CD4-positive, alpha-beta T cell treated with Interferon gamma for 1 hour (primary cell): ENCODE measurements around the gene SDHAF1.
A peak's percentile ranks its signal among the peaks of the same experiment; 100 is the strongest.
"Not testable (repeated sequence)": the region's sequence is repeated elsewhere in the genome, so short reads cannot be mapped to it uniquely, and the experiment has no call there.

Experiments
- DNase-seq: peaks from one replicate; pipeline ENCODE4 v3.0.0-alpha.2; 2020

The SDHAF1 gene

DNA sequence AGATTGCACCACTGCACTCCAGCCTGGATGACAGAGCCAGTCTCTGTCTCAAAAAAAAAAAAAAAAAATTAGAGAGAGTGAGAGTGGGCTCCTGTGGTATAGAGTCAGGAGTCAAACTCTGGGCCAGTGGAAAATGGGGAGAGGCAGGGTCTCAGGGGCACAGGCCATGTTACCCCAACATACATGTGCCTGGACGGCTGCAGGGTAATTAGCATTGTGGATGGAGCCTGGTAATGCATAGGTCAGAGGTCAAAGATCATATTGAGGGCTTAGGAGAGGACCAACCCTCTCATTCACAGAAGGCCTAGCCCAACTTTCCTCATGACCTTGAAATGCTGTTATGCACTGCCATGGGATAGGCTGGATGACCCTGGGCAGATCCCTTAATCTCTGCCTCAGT is 30.6 kb downstream of the SDHAF1 start:
- DNase-seq = no peak

DNA sequence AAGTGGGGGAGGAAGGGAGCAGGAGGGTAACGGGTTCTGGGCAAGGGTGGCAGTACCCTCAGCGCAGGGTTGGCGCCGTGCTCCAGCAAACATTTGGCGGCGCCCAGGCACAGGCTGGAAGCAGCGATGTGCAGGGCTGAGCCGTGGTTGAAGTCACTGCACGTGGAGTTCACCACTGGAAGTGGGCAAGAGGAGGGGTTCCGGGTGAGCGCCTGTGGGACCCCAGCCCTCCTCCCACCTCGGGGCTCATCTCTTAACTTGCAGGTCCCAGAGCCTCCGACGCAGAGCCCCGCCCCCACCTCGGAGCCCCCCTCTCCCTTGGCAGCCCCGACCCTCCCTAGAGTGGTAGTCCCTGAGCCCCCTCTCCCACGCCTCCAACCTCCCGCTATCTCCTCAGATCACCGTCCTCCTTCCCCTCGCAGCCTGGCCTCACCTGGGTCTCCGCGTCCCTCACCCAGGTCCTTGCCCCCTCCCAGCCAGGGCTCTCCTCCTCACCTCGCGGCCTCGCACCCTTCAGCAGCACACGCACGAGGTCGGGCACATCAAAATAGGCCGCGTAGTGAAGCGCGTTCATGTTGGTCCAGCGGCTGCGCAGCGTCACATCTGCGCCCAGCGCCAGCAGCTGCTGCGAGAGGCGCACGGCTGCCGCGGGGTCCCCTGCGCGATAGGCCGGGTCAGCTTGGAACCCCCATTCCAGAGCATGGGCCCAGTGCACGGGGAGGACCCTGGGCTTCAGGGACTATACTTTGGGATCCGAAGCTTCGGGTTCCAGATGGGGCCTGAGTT is 31.3 kb downstream of the SDHAF1 start:
- no peak for DNase-seq

DNA sequence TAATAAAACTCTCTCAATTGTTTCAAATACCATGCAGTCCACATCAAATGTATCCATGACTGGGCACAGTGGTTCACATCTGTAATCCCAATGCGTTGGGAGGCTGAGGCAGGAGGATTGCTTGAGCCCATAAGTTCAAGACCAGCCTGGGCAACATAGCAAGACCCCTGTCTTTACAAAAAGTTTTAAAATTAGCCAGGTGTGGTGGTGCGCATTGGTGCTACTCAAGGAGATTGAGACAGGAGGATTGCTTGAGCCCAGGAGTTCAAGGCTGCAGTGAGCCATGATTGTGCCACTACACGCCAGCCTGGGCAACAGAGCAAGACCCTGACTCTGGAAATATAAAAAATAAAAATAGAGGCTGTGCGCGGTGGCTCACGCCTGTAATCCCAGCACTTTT is 32.7 kb downstream of the SDHAF1 start:
- no peak for DNase-seq

DNA sequence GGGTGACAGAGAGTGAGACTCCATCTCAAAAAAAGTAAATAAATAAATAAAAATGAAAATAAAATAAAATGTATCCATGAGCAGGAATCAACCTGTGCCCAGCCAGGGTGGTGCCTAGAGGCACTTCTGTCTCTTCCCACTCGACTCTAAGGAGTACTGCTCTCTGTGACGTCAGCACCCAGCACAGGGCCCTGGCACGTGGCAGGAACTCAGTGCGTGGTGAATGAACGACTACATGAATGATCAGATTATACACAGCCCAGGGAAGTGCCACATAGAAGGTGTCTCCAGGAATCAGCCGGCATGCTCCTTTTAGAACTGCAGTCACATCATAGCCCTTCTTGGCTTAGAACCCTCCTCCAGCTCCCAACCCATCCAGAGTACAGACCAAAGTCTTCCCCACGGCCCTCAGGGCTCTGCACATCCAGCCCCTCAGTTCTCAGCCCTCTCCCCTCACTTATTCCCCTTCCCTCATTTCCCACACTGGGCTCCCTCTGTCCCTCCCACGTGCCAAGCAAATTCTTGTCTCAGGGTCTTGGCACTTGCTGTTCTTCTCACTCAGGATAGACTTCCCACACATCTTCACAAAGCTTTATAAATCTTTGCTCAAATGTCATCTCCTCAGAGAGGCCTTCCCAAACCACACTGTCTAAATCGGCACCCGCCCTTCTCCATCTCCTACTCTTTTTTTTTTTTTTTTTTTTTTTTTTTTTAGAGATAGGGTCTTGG is 33.5 kb downstream of the SDHAF1 start:
- DNase-seq = no peak

DNA sequence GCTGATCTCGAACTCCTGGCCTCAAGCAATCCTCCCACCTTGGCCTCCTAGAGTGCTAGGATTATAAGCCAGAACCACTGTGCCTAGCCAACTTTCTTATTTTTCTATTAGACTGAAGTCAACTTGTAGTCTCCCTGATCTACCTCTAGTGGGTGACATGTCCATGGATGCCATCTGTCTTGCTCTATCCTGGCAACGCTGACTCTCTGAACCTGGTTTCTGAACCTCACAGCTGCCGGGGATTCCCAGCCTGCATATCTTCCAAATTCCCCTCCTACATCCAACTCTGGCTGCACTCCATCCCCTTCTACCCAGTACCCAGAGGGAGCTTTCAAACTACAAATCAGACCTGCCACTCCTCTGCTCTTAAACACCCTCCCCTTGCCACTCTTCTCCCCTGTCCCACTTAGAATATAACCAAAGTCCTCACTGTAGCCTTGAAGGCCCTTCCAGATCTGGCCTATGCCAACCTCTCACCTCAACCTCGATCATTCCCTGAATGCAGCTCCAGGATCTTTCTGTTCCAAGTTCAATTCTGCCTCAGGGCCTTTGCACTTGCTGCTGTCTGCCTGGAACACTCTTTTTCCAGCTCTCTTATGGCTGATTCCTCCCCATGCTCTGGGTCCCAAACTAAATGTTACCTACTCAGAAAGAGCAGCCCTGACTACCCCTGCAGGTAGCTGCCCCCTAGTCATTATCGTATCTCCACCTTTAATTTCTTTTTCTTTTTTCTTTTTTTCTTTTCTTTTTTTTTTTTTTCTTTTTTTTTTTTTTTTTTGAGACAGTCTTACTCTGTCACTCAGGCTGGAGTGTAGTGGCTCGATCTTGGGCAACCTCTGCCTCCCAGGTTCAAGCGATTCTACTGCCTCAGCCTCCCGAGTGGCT is 35.5 kb downstream of the SDHAF1 start:
- no peak for DNase-seq

DNA sequence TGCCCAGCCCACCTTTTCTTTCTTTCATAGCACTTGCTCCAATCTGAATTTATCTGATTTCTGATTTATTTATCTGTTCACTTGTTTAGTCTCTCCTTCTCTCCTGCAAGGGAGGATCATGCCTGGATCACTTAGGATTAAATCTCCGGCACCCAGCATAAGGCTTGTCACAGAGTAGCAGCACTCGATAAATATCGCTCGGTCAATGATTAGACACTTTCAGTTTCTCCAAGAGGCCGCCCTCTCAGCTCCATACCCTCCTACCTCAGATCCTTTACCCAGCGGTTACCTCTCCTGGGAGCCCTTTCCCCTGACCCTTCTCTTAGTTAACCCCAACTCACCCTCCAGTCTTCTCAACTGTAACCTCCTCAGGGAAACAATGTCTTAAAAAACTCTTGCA is 36.3 kb downstream of the SDHAF1 start:
- no peak for DNase-seq

DNA sequence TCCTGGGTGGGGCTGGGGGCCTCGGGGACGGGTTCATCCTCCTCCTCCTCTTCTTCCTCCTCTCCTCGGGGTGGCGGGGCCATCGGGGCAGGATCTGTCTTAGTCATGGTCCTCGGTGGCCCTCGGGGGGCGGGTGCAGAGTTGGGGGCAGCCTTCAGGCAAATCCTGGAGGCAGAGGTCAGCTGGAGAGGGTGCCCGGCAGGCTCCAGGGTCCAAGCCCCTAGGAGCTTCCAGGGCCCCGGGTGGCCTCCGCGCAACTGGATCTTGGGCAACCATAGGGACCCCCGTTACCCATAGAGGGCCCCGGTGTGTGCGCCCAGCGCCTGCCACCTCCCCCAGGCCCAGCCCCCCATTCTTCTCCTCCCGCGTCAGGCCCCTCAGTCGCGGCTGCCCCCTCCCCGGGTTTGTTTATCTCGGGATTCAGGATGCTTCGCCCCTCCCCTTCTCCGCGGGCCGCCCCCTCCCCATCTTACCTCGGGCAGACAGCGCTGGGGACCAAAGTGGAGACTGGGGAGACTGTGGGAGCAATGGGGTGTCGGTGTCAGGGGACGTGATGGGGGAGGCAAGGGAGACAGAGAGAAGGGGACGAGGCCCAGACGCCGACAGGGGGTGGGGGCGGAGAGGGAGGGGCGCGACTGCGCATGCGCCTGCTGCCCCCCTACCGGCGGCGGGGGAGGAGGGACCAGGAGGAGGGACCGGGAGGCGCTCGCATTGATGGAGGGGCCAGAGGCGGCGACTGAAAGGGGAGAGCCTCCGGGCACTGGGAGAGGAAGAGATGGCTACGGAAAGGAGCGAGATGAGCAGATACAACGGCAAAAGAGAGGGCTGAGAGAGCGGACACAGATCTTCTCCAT is 37.5 kb downstream of the SDHAF1 start, which contains the start of gene CLIP3:
Gene CLIP3, minus strand, starts transcription at position 623 of the 854 bp plus-strand sequence. Its CDS starts 516 bp downstream, at position 107.
- peak; percentile 33 for DNase-seq

DNA sequence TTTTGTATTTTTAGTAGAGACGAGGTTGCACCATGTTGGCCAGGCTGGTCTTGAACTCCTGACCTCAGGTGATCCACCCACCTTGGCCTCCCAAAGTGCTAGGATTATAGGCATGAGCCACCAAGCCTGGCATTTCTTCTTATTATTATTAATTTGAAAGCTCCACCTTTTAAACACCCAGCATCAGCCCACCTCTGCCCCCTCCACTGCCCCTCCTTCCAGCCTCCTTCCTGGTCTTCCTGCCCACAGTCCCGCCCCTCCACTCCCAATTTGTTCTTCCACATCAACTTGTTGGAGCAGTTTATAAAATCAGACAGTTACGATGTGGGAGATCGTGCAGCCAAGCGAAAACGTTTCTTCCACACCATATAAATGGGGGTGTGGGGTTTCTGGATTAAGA is 45.5 kb downstream of the SDHAF1 start:
- DNase-seq = no peak

DNA sequence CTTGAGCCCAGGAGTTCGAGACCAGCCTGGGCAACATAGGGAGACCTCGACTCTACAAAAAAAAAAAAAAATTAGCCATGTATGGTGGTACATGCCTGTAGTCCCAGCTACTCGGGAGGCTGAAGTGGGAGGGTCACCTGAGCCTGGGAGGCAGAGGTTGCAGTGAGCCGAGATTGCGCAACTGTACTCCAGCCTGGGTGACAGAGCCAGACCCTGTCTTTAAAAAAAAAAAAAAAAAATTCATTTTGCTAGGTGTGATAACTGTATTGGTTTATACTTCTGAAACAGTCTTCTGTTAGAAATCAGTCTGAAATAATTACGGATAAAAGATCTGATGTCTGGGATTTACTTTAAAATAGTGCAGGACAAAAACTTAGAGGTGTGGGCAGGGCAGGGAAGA is 46.1 kb downstream of the SDHAF1 start:
- not testable (repeated sequence) for DNase-seq

DNA sequence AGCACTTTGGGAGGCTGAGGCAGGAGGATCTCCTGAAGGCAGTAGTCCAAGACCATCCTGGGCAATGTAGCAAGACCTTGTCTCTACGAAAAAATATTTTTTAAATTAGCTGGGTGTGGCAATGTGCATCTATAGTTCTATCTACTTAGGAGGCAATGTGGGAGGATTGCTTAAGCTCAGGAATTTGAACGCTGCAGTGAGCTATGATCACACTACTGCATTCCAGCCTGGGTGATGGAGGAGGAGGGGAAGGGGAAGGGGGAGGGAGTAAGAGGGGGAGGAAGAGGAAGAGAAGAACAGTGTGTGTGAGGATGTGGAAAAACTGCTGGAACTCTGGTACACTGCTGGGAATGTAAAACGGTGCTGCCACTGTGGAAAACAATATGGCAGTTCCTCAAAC is 46.8 kb downstream of the SDHAF1 start:
- no peak for DNase-seq

DNA sequence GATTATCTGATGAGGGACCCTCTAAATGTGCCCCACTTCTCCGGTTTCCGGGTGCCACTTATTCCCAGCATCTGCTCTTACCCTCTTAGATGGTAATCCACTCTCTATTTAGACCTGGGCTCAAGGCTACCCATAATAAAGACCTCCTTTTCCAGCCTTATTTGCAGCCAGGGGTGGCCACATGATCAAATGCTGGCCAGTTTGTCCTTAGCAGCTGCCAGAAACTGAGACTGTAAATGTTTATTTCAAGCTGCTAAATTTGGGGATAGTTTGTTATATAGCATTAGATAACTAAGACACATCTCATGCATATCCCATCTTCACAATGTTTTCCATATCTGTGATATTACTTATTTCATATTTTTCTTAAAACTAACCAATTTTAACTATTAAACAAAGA is 49.0 kb downstream of the SDHAF1 start:
- no peak for DNase-seq
